HG03575 (cell line): ENCODE data around the gene EREG.
"Not testable (repeated sequence)": the region's sequence is repeated elsewhere in the genome, so short reads cannot be mapped to it uniquely, and the experiment has no call there.

Experiments
- ATAC-seq: cut with Tn5 transposase; IDR thresholded peaks from one replicate; pipeline ENCODE4 v1.9.1; 2021; ENCODE audit not compliant: unreplicated experiment, insufficient number of reproducible peaks, low FRiP score; ENCODE audit errors: extremely low read depth

The EREG gene

DNA sequence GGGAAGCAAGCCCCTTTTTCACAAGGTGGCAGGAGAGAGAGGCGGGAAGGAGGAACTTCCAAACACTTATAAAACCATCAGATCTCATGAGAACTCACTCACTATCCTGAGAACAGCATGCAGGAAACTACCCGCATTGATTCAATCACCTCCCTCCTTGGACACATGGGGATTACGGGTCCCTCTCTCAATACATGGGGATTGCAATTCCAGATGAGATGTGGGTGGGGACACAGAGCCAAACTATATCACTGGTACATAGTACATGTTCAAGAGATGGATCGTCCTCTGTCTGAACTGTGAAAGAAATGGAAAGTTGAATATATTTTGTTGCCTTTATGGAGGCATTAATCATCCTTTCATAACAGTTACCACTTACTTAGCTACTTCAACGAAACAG, 12.8 kb downstream of the EREG start:
- no peak for ATAC-seq

DNA sequence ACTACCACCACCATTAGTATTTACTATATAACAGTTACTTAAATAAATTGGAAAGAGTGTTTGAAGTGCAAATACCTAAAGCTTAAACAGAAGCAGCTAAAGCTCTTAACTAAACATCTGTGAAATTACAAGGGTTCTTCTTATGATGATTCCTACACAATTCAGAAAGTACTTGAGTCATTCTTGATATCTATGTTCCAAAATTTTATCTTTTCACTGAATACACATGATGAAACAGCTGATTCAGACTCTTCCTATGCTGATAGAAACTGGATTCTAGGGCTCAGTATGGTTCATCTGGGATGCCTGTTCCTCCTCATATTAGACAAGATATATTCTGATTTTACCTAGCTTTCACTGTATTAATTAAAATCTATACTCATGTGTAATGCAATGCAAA, 13.6 kb downstream of the EREG start:
- no peak for ATAC-seq

DNA sequence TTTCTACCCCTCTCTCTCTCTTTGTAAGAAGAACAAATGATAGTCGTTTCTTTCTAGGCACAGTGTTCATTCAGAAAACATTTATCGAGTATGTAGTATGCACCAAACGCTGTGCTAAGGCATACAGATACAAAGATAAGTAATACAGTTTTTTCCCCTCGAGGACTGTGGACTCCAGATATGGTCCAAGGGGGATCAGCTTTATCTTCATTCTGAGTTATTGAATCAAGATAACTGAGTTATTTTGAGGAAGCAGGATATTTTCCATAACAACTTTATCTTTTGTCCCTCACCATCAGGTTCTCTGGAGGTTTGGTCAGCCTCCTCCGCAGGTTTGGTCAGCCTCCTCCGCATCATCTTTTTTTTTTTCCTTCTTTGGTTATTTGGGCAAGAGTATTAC, 15.0 kb downstream of the EREG start:
- no peak for ATAC-seq

GRCh38 chr4:74385386-74385785, 20.4 kb downstream of the EREG start:
- ATAC-seq, result no peak

DNA sequence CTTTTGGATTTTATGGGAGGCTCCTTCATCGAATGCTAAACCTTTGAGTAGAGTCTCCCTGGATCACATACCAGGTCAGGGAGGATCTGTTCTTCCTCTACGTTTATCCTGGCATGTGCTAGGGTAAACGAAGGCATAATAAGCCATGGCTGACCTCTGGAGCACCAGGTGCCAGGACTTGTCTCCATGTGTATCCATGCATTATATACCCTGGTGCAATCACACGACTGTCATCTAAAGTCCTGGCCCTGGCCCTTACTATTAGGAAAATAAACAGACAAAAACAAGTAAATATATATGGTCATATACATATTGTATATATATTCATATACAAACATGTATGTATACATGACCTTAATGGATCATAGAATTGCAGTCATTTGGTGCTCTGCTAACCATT, 21.2 kb downstream of the EREG start:
- no peak for ATAC-seq

GRCh38 chr4:74387790-74388189, 22.8 kb downstream of the EREG start:
- ATAC-seq, result no peak

- no peak for ATAC-seq
Observed at GRCh38 chr4:74389494-74389893, 24.5 kb downstream of the EREG start.

DNA sequence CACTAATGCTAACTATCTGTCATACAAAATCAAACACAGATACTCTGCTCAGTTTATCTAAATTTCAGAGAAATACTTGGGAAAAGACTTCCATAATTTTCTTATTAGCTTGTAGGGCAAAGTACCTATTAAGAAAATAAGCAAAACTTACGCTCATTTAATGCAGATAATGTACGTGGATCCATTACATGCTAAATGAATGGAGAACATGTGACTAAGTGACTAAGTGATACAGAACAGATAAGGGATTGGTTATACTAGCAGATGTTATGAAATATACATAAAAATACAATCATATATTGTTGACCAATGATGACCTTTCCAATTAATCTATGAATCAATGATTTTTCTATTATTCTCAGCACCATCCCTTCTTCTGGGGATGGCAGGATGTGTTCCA, 25.7 kb downstream of the EREG start:
- ATAC-seq, result no peak

DNA sequence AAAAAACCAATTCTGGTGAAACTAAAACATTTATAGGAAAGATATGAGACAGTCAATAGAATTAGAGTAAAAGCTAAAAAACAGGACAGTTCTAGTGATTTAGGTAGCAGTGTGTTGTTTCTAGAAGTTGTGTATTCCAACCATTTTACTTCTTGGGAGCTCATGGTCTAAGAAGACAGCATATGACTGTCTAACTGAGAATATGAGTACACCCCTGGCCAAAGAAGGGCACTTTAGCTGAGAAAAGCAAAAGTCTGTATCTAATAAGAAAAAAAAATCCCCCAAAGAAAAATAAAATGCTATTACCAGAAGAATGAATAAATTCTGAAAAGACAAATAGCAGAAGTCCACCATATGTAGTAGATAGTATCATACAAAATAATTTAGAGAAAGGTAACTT, 26.4 kb downstream of the EREG start:
- ATAC-seq, result no peak

GRCh38 chr4:74391890-74392475, 27.0 kb downstream of the EREG start:
- ATAC-seq, result no peak

GRCh38 chr4:74394476-74395136, 29.7 kb downstream of the EREG start:
- ATAC-seq, result no peak

DNA sequence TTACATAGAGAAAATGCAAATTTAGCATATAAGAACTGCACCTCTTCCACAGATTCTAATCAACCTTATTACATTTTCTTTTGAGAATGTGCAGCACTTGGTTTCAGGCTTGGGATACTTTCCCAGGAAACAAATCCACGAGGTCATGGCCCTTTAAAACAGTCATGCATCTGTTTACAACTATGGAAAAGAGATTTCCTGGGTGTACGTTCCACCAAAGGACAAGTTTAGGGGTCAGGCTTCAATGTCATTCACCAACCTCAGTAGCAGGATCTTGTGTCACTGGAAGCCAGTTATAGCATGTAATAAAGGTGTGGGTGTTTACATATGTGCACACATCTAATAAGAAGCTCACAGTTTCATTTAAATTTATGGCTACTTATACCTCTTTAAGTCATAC, 30.7 kb downstream of the EREG start:
- ATAC-seq, result no peak

GRCh38 chr4:74397748-74398426, 32.9 kb downstream of the EREG start:
- no peak for ATAC-seq

DNA sequence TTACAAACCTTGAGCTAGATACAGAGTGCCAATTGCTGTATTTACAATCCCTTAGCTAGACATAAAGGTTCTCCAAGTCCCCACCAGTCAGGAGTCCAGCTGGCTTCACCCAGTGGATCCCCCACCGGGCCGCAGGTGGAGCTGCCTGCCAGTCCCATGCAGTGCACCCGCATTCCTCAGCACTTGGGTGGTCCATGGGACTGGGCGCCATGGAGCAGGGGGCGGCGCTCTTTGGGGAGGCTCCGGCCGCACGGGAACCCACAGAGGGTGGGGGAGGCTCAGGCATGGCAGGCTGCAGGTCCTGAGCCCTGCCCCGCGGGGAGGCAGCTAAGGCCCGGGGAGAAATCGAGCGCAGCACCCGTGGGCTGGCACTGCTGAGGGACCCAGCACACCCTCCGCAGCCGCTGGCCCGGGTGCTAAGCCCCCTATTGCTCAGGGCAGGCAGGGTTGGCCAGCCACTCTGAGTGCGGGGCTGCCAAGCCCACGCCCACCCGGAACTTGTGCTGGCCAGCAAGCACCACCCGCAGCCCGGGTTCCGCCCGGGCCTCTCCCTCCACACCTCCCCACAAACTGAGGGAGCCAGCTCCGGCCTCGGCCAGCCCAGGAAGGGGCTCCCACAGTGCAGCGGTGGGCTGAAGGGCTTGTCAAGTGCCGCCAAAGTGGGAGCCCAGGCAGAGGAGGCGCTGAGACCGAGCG, 34.1 kb downstream of the EREG start:
- ATAC-seq, result not testable (repeated sequence)

- no peak for ATAC-seq
Observed at GRCh38 chr4:74400395-74400794, 35.5 kb downstream of the EREG start.

DNA sequence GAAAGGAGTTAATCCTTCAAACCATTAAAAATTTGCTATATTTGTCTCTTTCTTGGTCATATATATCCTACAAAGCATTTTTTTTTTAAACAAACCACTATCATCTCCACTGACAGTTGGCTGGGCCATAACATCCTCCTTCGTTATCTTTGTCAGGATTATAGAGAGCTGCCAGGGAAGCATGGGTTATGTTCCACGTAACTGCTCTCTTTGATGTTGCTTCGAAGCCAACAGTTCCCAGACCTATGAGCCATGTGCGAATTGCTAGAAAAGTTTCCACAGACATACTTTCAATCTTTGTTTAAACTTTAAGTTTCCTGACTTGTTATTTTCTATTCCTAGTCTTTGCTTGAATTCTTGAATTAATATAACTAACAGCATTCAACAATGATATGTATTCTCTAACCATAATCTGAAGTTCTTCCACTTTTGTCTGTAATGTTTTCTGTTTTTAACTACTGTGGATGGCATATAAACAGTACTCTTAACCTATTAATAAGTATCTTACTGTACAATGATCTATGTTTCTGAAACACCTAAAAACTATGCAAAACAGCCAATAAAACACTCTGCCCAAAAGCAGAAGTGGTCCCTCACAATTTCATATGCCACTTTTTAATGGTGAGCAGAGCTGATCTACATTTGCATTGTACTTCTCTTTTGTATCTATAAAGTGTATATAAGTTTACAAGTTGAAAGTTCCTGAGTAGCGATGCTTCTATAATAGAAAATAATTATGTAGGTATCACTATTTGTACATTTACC, 37.9 kb downstream of the EREG start:
- ATAC-seq, result peak; percentile 85

DNA sequence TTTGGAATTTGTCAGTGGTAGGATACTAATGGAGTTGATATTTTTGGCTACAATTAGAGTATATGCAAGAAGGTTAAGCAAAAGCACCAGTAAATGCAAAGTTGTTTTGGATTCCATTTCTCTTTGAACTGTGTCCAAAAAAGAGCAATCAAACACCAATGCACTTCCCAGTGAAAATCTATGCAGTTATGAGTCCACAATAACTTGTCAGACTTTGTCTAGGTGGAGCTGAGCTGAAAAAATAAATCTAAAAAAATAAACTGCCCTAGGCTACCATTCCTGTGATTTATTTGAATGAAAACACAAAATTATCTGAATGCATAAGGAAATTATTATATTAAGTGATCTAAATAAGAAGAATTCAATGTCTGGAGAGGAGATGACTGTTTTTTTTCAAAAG, 42.9 kb downstream of the EREG start:
- ATAC-seq, result no peak

GRCh38 chr4:74408639-74409038, 43.7 kb downstream of the EREG start:
- ATAC-seq, result no peak

GRCh38 chr4:74410272-74410671, 45.3 kb downstream of the EREG start:
- ATAC-seq, result no peak
